DOHH2 (cell line): ENCODE results near the gene SSBP3.
"Not testable (repeated sequence)": the region's sequence is repeated elsewhere in the genome, so short reads cannot be mapped to it uniquely, and the experiment has no call there.

Source experiments
- H3F3A ChIP-seq: fragments of 200-600 bp; sonication (generic), shearing (Covaris generic); 2 replicates; pipeline ENCODE4 v1.6.0; 2016; ENCODE audit warnings: antibody characterized with exemption, mild to moderate bottlenecking; ENCODE audit not compliant: control insufficient read depth, insufficient read depth
- H3K27ac ChIP-seq: fragments of 200-600 bp; sonication (generic); 2 replicates; pipeline ENCODE4 v1.5.1; 2014; ENCODE audit warnings: low read depth, mild to moderate bottlenecking, low read length, moderate library complexity
- H3K27me3 ChIP-seq: fragments of 200-600 bp; sonication (generic); 2 replicates; pipeline ENCODE4 v1.6.1; 2014; ENCODE audit warnings: mild to moderate bottlenecking, low read length, mixed read lengths; ENCODE audit not compliant: control insufficient read depth
- H3K36me3 ChIP-seq: fragments of 200-600 bp; sonication (generic); 2 replicates; pipeline ENCODE4 v1.6.1; 2014; ENCODE audit warnings: mild to moderate bottlenecking, low read length, moderate library complexity, mixed read lengths; ENCODE audit not compliant: control insufficient read depth
- H3K4me1 ChIP-seq: fragments of 200-600 bp; sonication (generic); 2 replicates; pipeline ENCODE4 v1.6.1; 2014; ENCODE audit warnings: mild to moderate bottlenecking, low read length, mixed read lengths; ENCODE audit not compliant: control insufficient read depth
- H3K4me2 ChIP-seq: fragments of 200-600 bp; sonication (generic); 2 replicates; pipeline ENCODE4 v1.6.0; 2014; ENCODE audit warnings: mild to moderate bottlenecking, low read length, moderate library complexity
- H3K4me3 ChIP-seq: fragments of 200-600 bp; sonication (generic); 2 replicates; pipeline ENCODE4 v1.5.1; 2014; ENCODE audit warnings: mild to moderate bottlenecking, low read length, mixed read lengths
- H3K79me2 ChIP-seq: fragments of 200-600 bp; sonication (generic); 2 replicates; pipeline ENCODE4 v1.6.1; 2014; ENCODE audit warnings: mild to moderate bottlenecking, low read length, mixed read lengths; ENCODE audit not compliant: control insufficient read depth
- H3K9me2 ChIP-seq: fragments of 200-600 bp; sonication (generic); replicated peaks from 2 replicates; pipeline ENCODE4 v1.6.1; 2014; ENCODE audit warnings: mild to moderate bottlenecking, low read length, mixed read lengths; ENCODE audit not compliant: control insufficient read depth
- H3K9me3 ChIP-seq: fragments of 200-600 bp; sonication (generic); 2 replicates; pipeline ENCODE4 v1.6.1; 2014; ENCODE audit warnings: antibody characterized with exemption, low read length, mixed read lengths; ENCODE audit not compliant: control insufficient read depth, insufficient read depth
- H4K20me1 ChIP-seq: fragments of 200-600 bp; sonication (generic); 2 replicates; pipeline ENCODE4 v1.6.0; 2014; ENCODE audit warnings: low read depth, mild to moderate bottlenecking, antibody characterized with exemption, low read length, moderate library complexity; ENCODE audit not compliant: control insufficient read depth, insufficient read depth
- EZH2phosphoT487 ChIP-seq: fragments of 200-600 bp; sonication (generic); IDR thresholded peaks from 2 replicates; pipeline ENCODE4 v1.6.1; 2017; ENCODE audit warnings: borderline replicate concordance, mild to moderate bottlenecking, antibody characterized with exemption, low read length, moderate library complexity, mixed read lengths
- TF ChIP-seq, protein P1 (sequence below): fragments of 200-600 bp; sonication (generic); IDR thresholded peaks from one replicate; pipeline ENCODE4 v1.5.1; 2014; ENCODE audit warnings: antibody characterized with exemption, mild to moderate bottlenecking, low read depth, low read length; ENCODE audit not compliant: poor library complexity, severe bottlenecking

The SSBP3 gene

GRCh38 chr1:54406339-54407153 is at the start of gene SSBP3:
SSBP3 (minus strand) TSS chr1:54406394.
- Histone ChIP-seq H3K9me2 (no peaks in the 10 kb centered on the region), H3K9me3 (no peaks in the 10 kb centered on the region), H3K27me3 (no peaks in the 10 kb centered on the region), H3K4me1 (peaks cover 42% of the 10 kb centered on the region), H4K20me1 (no peaks in the 10 kb centered on the region; the same call in 1 of the 2 replicates), H3K4me3 (peak within 1 kb of the TSS; percentile 91), H3F3A (peaks cover 7% of the 10 kb centered on the region; the same call in 1 of the 2 replicates), H3K4me2 (peak within 1 kb of the TSS; percentile 88), H3K79me2 (peaks cover 3% of the 10 kb centered on the region; the same call in 1 of the 2 replicates), H3K27ac (peak within 1 kb of the TSS; percentile 89), H3K36me3 (peaks cover 5% of the 10 kb centered on the region)
- no peak for TF ChIP-seq EZH2phosphoT487
- TF ChIP-seq, protein P1, sequence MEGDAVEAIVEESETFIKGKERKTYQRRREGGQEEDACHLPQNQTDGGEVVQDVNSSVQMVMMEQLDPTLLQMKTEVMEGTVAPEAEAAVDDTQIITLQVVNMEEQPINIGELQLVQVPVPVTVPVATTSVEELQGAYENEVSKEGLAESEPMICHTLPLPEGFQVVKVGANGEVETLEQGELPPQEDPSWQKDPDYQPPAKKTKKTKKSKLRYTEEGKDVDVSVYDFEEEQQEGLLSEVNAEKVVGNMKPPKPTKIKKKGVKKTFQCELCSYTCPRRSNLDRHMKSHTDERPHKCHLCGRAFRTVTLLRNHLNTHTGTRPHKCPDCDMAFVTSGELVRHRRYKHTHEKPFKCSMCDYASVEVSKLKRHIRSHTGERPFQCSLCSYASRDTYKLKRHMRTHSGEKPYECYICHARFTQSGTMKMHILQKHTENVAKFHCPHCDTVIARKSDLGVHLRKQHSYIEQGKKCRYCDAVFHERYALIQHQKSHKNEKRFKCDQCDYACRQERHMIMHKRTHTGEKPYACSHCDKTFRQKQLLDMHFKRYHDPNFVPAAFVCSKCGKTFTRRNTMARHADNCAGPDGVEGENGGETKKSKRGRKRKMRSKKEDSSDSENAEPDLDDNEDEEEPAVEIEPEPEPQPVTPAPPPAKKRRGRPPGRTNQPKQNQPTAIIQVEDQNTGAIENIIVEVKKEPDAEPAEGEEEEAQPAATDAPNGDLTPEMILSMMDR = peak; percentile 33

DNA sequence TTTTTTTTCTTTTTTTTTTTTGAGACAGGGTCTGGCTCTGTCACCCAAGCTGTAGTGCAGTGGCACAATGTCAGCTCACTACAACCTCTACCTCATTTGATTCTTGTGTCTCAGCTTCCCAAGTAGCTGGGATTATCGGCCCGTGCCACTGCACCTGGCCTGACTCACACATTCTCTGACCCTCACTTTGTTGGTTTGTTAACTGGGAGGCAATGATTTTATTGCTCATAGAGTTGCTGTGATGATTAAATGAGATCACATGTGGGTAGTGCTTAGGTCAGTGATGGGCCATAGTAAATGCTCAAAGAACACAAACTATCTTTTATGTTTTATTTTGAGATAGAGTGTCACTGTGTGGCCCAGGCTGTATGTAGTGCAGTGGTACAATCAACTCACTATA is 47.3 kb upstream of the SSBP3 start:
- TF ChIP-seq, protein P1 = no peak
- TF ChIP-seq EZH2phosphoT487 = no peak
- no peaks in the 10 kb centered on the region for H3K36me3 ChIP-seq
- H3K9me2 ChIP-seq = no peaks in the 10 kb centered on the region
- no peak overlapping the region for H3K4me2 ChIP-seq
- H3K79me2 ChIP-seq = no peaks in the 10 kb centered on the region
- H4K20me1 ChIP-seq = no peaks in the 10 kb centered on the region
- no peaks in the 10 kb centered on the region for H3K4me1 ChIP-seq
- H3K27ac ChIP-seq = no peak overlapping the region
- no peaks in the 10 kb centered on the region for H3K9me3 ChIP-seq
- H3F3A ChIP-seq = no peaks in the 10 kb centered on the region
- H3K4me3 ChIP-seq = no peak overlapping the region
- no peaks in the 10 kb centered on the region for H3K27me3 ChIP-seq

GRCh38 chr1:54453022-54453421 is 46.8 kb upstream of the SSBP3 start:
- Histone ChIP-seq H3K36me3 (no peaks in the 10 kb centered on the region), H3K27ac (no peak overlapping the region), H3F3A (no peaks in the 10 kb centered on the region), H3K9me2 (no peaks in the 10 kb centered on the region), H4K20me1 (no peaks in the 10 kb centered on the region), H3K4me2 (no peak overlapping the region), H3K4me1 (no peaks in the 10 kb centered on the region), H3K79me2 (no peaks in the 10 kb centered on the region), H3K4me3 (no peak overlapping the region), H3K27me3 (no peaks in the 10 kb centered on the region), H3K9me3 (no peaks in the 10 kb centered on the region)
- no peak for TF ChIP-seq EZH2phosphoT487
- TF ChIP-seq, protein P1 = no peak

GRCh38 chr1:54449431-54449830 is 43.2 kb upstream of the SSBP3 start:
- not testable (repeated sequence) for H3K4me1 ChIP-seq, H3K27me3 ChIP-seq, H3K4me3 ChIP-seq, H4K20me1 ChIP-seq, H3K27ac ChIP-seq, H3K9me3 ChIP-seq, H3K79me2 ChIP-seq, H3K36me3 ChIP-seq, H3F3A ChIP-seq, H3K4me2 ChIP-seq, H3K9me2 ChIP-seq

- H3F3A ChIP-seq, H3K9me2 ChIP-seq, H3K4me1 ChIP-seq, H3K36me3 ChIP-seq, H3K27ac ChIP-seq, H3K9me3 ChIP-seq, H3K27me3 ChIP-seq, H4K20me1 ChIP-seq, H3K4me2 ChIP-seq, H3K79me2 ChIP-seq, H3K4me3 ChIP-seq: not testable (repeated sequence)
These were observed 42.6 kb upstream of the SSBP3 start for GRCh38 chr1:54448801-54449200.
